ENCODE measurements around the gene STAMBPL1.
A peak's percentile ranks its signal among the peaks of the same experiment; 100 is the strongest.

Gene STAMBPL1

DNA sequence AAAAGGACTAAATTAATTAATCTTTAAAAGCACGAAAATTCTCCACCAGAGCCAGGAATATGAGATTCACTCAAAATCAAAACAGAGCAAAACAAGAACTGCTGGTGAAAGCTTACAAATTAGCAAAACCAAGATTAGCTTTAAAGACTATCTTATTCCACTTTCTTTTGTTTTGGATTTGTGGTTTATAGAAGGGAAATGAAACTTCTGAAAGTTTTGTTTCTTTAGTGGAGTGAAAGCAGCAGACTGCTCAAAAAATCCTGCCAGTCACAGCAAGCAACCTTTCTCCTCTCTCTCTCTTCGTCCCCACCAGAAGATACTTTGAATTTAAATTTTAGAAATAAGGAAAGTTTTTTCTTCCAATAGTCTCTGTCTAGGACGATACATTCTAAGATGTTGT lies 64.8 kb downstream of the STAMBPL1 start:
- DNase-seq, result no peak
- intact Hi-C loops (cut with DNase I; ENCODE audit: low total_unique reads), result no loop called here
- H3K36me3 ChIP-seq, result peaks cover 88 to 97% (median 96%) of the 10 kb centered on the region in 3 donors
- H3K27me3 ChIP-seq, result no peaks in the 10 kb centered on the region
- TF ChIP-seq, protein P1, sequence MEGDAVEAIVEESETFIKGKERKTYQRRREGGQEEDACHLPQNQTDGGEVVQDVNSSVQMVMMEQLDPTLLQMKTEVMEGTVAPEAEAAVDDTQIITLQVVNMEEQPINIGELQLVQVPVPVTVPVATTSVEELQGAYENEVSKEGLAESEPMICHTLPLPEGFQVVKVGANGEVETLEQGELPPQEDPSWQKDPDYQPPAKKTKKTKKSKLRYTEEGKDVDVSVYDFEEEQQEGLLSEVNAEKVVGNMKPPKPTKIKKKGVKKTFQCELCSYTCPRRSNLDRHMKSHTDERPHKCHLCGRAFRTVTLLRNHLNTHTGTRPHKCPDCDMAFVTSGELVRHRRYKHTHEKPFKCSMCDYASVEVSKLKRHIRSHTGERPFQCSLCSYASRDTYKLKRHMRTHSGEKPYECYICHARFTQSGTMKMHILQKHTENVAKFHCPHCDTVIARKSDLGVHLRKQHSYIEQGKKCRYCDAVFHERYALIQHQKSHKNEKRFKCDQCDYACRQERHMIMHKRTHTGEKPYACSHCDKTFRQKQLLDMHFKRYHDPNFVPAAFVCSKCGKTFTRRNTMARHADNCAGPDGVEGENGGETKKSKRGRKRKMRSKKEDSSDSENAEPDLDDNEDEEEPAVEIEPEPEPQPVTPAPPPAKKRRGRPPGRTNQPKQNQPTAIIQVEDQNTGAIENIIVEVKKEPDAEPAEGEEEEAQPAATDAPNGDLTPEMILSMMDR (IDR thresholded peaks at IDR 0.05), result no peak
- peak overlapping the region; percentile 68 to 72 for H3K4me3 ChIP-seq
- peaks cover 0 to 75% (median 53%) of the 10 kb centered on the region in 4 donors for H3K4me1 ChIP-seq
- no peaks in the 10 kb centered on the region for H3K9me3 ChIP-seq
- H3K27ac ChIP-seq, result peak overlapping the region; percentile 88 to 89

DNA sequence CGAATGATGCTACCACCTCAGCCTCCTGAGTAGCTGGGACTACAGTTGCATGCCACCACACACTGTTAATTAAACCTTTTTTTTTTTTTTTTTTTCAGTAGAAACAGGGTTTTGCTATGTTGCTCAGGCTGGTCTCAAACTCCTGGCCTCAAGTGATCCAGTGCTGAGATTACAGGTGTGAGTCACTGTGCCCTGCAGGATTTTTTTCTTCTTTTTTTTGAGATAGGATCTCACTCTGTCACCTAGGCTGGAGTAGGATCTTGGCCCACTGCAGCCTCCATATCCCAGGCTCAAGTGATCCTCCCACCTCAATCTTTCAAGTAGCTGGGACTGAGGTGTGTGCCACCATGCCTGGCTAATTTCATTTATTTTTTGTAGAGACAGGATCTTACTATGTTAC lies 66.2 kb downstream of the STAMBPL1 start:
- intact Hi-C loops (cut with DNase I; ENCODE audit: low total_unique reads), result no loop called here
- peaks cover 0 to 61% (median 46%) of the 10 kb centered on the region in 4 donors for H3K4me1 ChIP-seq

DNA sequence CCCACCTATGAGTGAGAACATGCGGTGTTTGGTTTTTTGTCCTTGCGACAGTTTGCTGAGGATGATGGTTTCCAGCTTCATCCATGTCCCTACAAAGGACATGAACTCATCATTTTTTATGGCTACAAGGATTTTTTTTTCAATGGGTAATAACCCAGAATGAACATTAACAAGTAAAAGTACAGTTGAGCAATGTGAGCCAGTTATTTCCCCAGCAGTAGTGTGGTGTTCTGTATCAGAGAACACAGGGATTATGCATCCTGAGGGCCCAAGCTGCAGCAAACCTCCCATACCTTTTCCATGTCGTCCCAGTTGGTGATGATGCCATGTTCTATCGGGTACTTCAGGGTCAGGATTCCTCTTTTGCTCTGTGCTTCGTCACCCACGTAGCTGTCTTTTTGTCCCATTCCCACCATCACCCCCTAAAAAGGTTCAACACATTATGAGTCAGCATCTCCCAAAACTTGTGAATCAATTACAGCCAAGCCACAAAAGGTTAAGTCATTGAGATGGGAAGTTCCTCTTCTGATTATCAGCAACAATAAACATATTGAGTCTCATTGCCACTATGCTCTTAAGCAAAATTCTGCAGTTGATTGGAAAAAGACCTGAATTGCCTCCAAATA lies 67.0 kb downstream of the STAMBPL1 start:
- no peaks in the 10 kb centered on the region for H3K27me3 ChIP-seq
- H3K4me3 ChIP-seq, result peak overlapping the region; percentile 68 to 72
- H3K9me3 ChIP-seq, result no peaks in the 10 kb centered on the region
- H3K36me3 ChIP-seq, result peaks cover 65 to 88% (median 86%) of the 10 kb centered on the region in 3 donors
- TF ChIP-seq, protein P1 (IDR thresholded peaks at IDR 0.05), result no peak
- peaks cover 0 to 52% (median 39%) of the 10 kb centered on the region in 4 donors for H3K4me1 ChIP-seq
- no peak for DNase-seq
- H3K27ac ChIP-seq, result peak overlapping the region; percentile 88 to 89
- intact Hi-C loops (cut with DNase I; ENCODE audit: low total_unique reads), result no loop called here

More for the DNA sequence above, 66.2 kb downstream of the STAMBPL1 start:
- Histone ChIP-seq H3K27ac (peak overlapping the region; percentile 88 to 89), H3K27me3 (no peaks in the 10 kb centered on the region), H3K4me3 (peak overlapping the region; percentile 68 to 72), H3K9me3 (no peaks in the 10 kb centered on the region), H3K36me3 (peaks cover 74 to 96% (median 95%) of the 10 kb centered on the region in 3 donors)
- DNase-seq, result no peak
- TF ChIP-seq, protein P1 (IDR thresholded peaks at IDR 0.05), result no peak

DNA sequence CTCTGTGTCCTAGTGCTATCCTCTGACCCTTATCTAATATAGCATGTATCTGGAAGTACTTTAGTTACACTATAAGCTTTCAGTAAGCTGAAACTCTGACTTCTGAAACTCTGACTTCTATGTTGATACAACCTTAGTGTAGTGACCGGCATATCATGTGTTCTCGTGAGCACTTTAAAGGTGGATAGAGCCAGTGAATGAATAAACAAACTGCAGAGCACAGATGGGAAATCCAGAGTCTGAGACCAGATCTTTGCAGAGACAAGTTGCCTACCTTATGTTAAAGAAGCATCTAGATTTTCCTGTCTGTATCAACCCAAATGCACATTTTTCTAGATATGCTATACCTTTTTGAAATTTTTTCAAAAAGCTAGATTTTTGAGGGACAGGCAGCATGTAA lies 69.0 kb downstream of the STAMBPL1 start:
- Histone ChIP-seq H3K4me1 (peaks cover 0 to 42% (median 25%) of the 10 kb centered on the region in 4 donors), H3K27ac (peak overlapping the region; percentile 88 to 89), H3K27me3 (no peaks in the 10 kb centered on the region), H3K4me3 (peak overlapping the region; percentile 68 to 72), H3K9me3 (no peaks in the 10 kb centered on the region), H3K36me3 (peaks cover 46 to 68% (median 67%) of the 10 kb centered on the region in 3 donors)
- intact Hi-C loops (cut with DNase I; ENCODE audit: low total_unique reads), result loop anchor here (2.0 kb wide), 1 partner anchor 38 kb away; no protein-coding TSS in a partner anchor
- TF ChIP-seq, protein P1 (IDR thresholded peaks at IDR 0.05), result no peak
- DNase-seq, result no peak

DNA sequence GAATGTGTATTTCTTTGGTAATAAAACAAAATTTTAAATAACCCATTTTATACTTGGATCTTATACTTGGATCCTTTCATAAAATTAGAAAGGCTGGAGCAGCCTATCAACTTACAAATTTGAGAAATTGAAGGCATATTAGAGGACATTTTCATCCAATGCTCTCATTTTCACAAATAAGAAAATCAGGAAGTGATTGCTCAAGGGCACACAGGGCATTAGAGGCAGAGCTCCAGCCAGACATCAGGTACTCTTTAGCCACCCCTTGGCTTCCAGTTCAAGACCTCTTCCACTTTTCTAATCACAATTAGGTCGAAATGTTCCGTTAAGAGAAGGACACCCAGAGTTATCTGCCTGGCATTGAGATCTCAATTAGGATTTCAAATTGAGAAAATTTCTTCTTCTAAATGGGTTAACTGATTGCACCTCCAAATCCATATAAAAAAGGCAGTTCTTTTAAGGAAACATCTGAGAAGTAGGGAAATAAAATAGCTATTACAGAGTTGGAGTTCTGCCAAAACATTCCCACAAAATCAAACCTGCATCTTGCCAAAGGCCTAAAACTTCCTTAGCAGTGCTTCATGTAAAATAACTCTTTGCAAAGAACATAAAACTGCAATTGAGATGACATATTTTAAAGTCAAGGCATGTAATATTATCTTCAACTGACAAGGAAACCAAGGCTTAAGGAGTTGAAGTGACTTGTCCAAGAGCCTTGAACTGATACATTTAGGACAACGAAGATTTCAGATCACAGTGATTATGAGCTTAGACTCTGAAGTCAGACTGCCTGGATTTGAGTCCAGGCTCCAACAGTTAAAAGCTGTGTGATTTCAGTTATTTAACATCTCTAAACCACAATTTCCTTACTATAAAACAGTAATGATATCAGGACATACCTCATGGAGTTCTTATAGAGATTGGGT lies 70.1 kb downstream of the STAMBPL1 start:
- Histone ChIP-seq H3K27ac (peak overlapping the region; percentile 88 to 89), H3K4me1 (peaks cover 0 to 42% (median 22%) of the 10 kb centered on the region in 4 donors)

More for the DNA sequence above, 70.1 kb downstream of the STAMBPL1 start:
- H3K9me3 ChIP-seq, result no peaks in the 10 kb centered on the region
- DNase-seq, result no peak
- H3K4me3 ChIP-seq, result peak overlapping the region; percentile 68 to 72
- no peaks in the 10 kb centered on the region for H3K27me3 ChIP-seq
- TF ChIP-seq, protein P1 (IDR thresholded peaks at IDR 0.05), result no peak
- H3K36me3 ChIP-seq, result peaks cover 34 to 57% (median 55%) of the 10 kb centered on the region in 3 donors
- intact Hi-C loops (cut with DNase I; ENCODE audit: low total_unique reads), result loop anchor here (2.0 kb wide), 1 partner anchor 37 kb away; no protein-coding TSS in a partner anchor
